Lower leg skin (tissue), 3 donors: Measurements from ENCODE around the gene ARL5C.

Experiments
- CTCF ChIP-seq, 3 donors: fragments of 450-650 bp; IDR thresholded peaks; one replicate each; pipeline ENCODE4 v1.5.1; 2016; ENCODE audit warnings: antibody characterized with exemption in 3 of 3, mild to moderate bottlenecking in 3 of 3, moderate library complexity in 2 of 3
- POLR2A ChIP-seq, 2 donors: fragments of 450-650 bp; IDR thresholded peaks; one replicate each; pipeline ENCODE4 v1.6.1; 2016 to 2017; ENCODE audit warnings: antibody characterized with exemption in 2 of 2, mild to moderate bottlenecking in 1 of 2, moderate library complexity in 1 of 2

GRCh38 chr17:39138431-39139160, 27.4 kb downstream of the ARL5C start:
- TF ChIP-seq CTCF (IDR thresholded peaks at IDR 0.05) = no peak
- no peak for TF ChIP-seq POLR2A (IDR thresholded peaks at IDR 0.05)
